ENCODE measurements around the gene VSIG8. TPM values are rescaled to one million over a fixed set of nuclear protein-coding genes. Genes with fewer than 3 reads are reported as not detected.

The VSIG8 gene
- total RNA-seq, 1 donor from 2014 or later, result not detected

- DNase-seq (ENCODE audit: low read depth), result no peak
- Histone ChIP-seq H3K27me3 (ENCODE audit: control insufficient read depth, insufficient read depth, low read length) (peaks cover 18% of the 10 kb centered on the region), H3K4me3 (ENCODE audit: low read depth, low read length) (no peak overlapping the region), H3K36me3 (ENCODE audit: control insufficient read depth, insufficient read depth, low read length) (no peaks in the 10 kb centered on the region)
- TF ChIP-seq CTCF (IDR thresholded peaks at IDR 0.05; ENCODE audit: insufficient read depth, low read length, poor library complexity, severe bottlenecking), result no peak
Measured at GRCh38 chr1:159821171-159821867, 41.1 kb downstream of the VSIG8 start.

GRCh38 chr1:159817276-159818041 lies 45.0 kb downstream of the VSIG8 start:
- Histone ChIP-seq H3K4me3 (ENCODE audit: low read depth, low read length) (no peak overlapping the region), H3K36me3 (ENCODE audit: control insufficient read depth, insufficient read depth, low read length) (no peaks in the 10 kb centered on the region), H3K27me3 (ENCODE audit: control insufficient read depth, insufficient read depth, low read length) (peaks cover 6% of the 10 kb centered on the region)
- no peak for DNase-seq (ENCODE audit: low read depth)
- TF ChIP-seq CTCF (IDR thresholded peaks at IDR 0.05; ENCODE audit: insufficient read depth, low read length, poor library complexity, severe bottlenecking), result no peak

GRCh38 chr1:159815926-159816325 lies 46.5 kb downstream of the VSIG8 start:
- no peak for TF ChIP-seq CTCF (IDR thresholded peaks at IDR 0.05; ENCODE audit: insufficient read depth, low read length, poor library complexity, severe bottlenecking)
- peaks cover 2% of the 10 kb centered on the region for H3K27me3 ChIP-seq (ENCODE audit: control insufficient read depth, insufficient read depth, low read length)
- no peak for DNase-seq (ENCODE audit: low read depth)

GRCh38 chr1:159804924-159805323 lies 57.5 kb downstream of the VSIG8 start:
- Histone ChIP-seq H3K36me3 (ENCODE audit: control insufficient read depth, insufficient read depth, low read length) (no peaks in the 10 kb centered on the region), H3K27me3 (ENCODE audit: control insufficient read depth, insufficient read depth, low read length) (no peaks in the 10 kb centered on the region), H3K4me3 (ENCODE audit: low read depth, low read length) (no peak overlapping the region)
- no peak for TF ChIP-seq CTCF (IDR thresholded peaks at IDR 0.05; ENCODE audit: insufficient read depth, low read length, poor library complexity, severe bottlenecking)
- no peak for DNase-seq (ENCODE audit: low read depth)

More at GRCh38 chr1:159815926-159816325, 46.5 kb downstream of the VSIG8 start:
- Histone ChIP-seq H3K4me3 (ENCODE audit: low read depth, low read length) (no peak overlapping the region), H3K36me3 (ENCODE audit: control insufficient read depth, insufficient read depth, low read length) (no peaks in the 10 kb centered on the region)

Other genes with a start within 250 kb of the VSIG8 start
- not detected in 2 replicates for gene CRP, start 148.1 kb downstream of the VSIG8 start, total RNA-seq
- 67.3 and 73.0 TPM in 2 replicates for gene DUSP23, start 81.7 kb downstream of the VSIG8 start, total RNA-seq
- not detected in 2 replicates for gene FCRL6, start 60.3 kb downstream of the VSIG8 start, total RNA-seq
- gene SLAMF8, start 35.8 kb downstream of the VSIG8 start, total RNA-seq, result 0.04 and 0.14 TPM in 2 replicates
- gene CFAP45, start 37.5 kb upstream of the VSIG8 start, total RNA-seq, result 0.21 and 2.0 TPM in 2 replicates
- gene TAGLN2, start 62.9 kb upstream of the VSIG8 start, total RNA-seq, result 700 and 719 TPM in 2 replicates
- 1.7 and 1.9 TPM in 2 replicates for gene IGSF9, start 83.0 kb upstream of the VSIG8 start, total RNA-seq
- gene SLAMF9, start 91.6 kb upstream of the VSIG8 start, total RNA-seq, result not detected in 2 replicates
- gene PIGM, start 169.3 kb upstream of the VSIG8 start, total RNA-seq, result 5.3 and 5.5 TPM in 2 replicates
- gene KCNJ10, start 207.5 kb upstream of the VSIG8 start, total RNA-seq, result 0.04 TPM in 1 of 2 replicates, not detected in the other
- not detected in 2 replicates for gene KCNJ9, start 218.9 kb upstream of the VSIG8 start, total RNA-seq
- 32.9 and 44.3 TPM in 2 replicates for gene IGSF8, start 236.0 kb upstream of the VSIG8 start, total RNA-seq